H9 (cell line): ENCODE data around the gene MYCN. TPM values are rescaled to one million over a fixed set of nuclear protein-coding genes. Genes with fewer than 3 reads are reported as not detected.
"Not testable (repeated sequence)": the region's sequence is repeated elsewhere in the genome, so short reads cannot be mapped to it uniquely, and the experiment has no call there.

Experiments used
- DNase-seq: peaks from one replicate; pipeline ENCODE4 v3.0.0-alpha.2; 2017
- H2AFZ ChIP-seq: one replicate; pipeline ENCODE4 v1.6.1; 2013; ENCODE audit warnings: mild to moderate bottlenecking, low read length, control low read depth, moderate library complexity
- H2AK5ac ChIP-seq: 2 replicates; pipeline ENCODE4 v1.6.1; 2013; ENCODE audit warnings: low read length, control low read depth, mixed read lengths; ENCODE audit not compliant: insufficient read length
- H2BK120ac ChIP-seq: one replicate; pipeline ENCODE4 v1.6.1; 2013; ENCODE audit warnings: low read depth, mild to moderate bottlenecking, low read length, control low read depth, inconsistent platforms; ENCODE audit not compliant: poor library complexity, severe bottlenecking
- H2BK12ac ChIP-seq: 2 replicates; pipeline ENCODE4 v1.6.1; 2013; ENCODE audit warnings: low read length, control low read depth, mixed read lengths, low read depth; ENCODE audit not compliant: insufficient read length
- H2BK15ac ChIP-seq: 2 replicates; pipeline ENCODE4 v1.6.1; 2013; ENCODE audit warnings: low read depth, low read length, control low read depth
- H2BK20ac ChIP-seq: one replicate; pipeline ENCODE4 v1.6.1; 2013; ENCODE audit warnings: low read depth, mild to moderate bottlenecking, low read length, control low read depth, inconsistent platforms; ENCODE audit not compliant: poor library complexity, severe bottlenecking
- H2BK5ac ChIP-seq: 2 replicates; pipeline ENCODE4 v1.6.1; 2013; ENCODE audit warnings: low read length, control low read depth, mixed read lengths; ENCODE audit not compliant: insufficient read length
- H3K14ac ChIP-seq: 2 replicates; pipeline ENCODE4 v1.6.1; 2013; ENCODE audit warnings: low read length, control low read depth; ENCODE audit not compliant: insufficient read depth
- H3K18ac ChIP-seq: 2 replicates; pipeline ENCODE4 v1.6.1; 2013; ENCODE audit warnings: low read depth, mild to moderate bottlenecking, mixed read lengths, low read length, control low read depth; ENCODE audit not compliant: insufficient read length
- H3K23ac ChIP-seq: 2 replicates; pipeline ENCODE4 v1.6.1; 2013; ENCODE audit warnings: low read length, control low read depth, mixed read lengths, low read depth; ENCODE audit not compliant: insufficient read length
- H3K23me2 ChIP-seq: 2 replicates; pipeline ENCODE4 v1.6.1; 2013; ENCODE audit warnings: low read depth, mild to moderate bottlenecking, mixed read lengths, low read length, control low read depth; ENCODE audit not compliant: insufficient read length, poor library complexity, severe bottlenecking
- H3K27ac ChIP-seq: 2 replicates; pipeline ENCODE4 v1.5.1; 2013; ENCODE audit warnings: low read length, control low read depth, mixed read lengths, low read depth; ENCODE audit not compliant: insufficient read length
- H3K27me3 ChIP-seq: 2 replicates; pipeline ENCODE4 v1.6.1; 2013; ENCODE audit warnings: low read length, control low read depth, inconsistent platforms; ENCODE audit not compliant: insufficient read depth
- H3K4ac ChIP-seq: 2 replicates; pipeline ENCODE4 v1.6.1; 2013; ENCODE audit warnings: low read depth, mild to moderate bottlenecking, control low read depth, inconsistent platforms, low read length, moderate library complexity
- H3K4me1 ChIP-seq: 2 replicates; pipeline ENCODE4 v1.6.1; 2013; ENCODE audit warnings: low read length, control low read depth, inconsistent platforms; ENCODE audit not compliant: insufficient read depth
- H3K4me2 ChIP-seq: 2 replicates; pipeline ENCODE4 v1.6.1; 2013; ENCODE audit warnings: low read length, control low read depth, mixed read lengths; ENCODE audit not compliant: insufficient read length, insufficient read depth
- H3K56ac ChIP-seq: 2 replicates; pipeline ENCODE4 v1.6.1; 2013; ENCODE audit warnings: low read depth, mild to moderate bottlenecking, mixed read lengths, low read length, control low read depth; ENCODE audit not compliant: insufficient read length
- H3K79me1 ChIP-seq: 2 replicates; pipeline ENCODE4 v1.6.1; 2013; ENCODE audit warnings: low read depth, mild to moderate bottlenecking, moderate library complexity, low read length, control low read depth, inconsistent platforms; ENCODE audit not compliant: insufficient read depth, poor library complexity, severe bottlenecking
- H3K79me2 ChIP-seq: 2 replicates; pipeline ENCODE4 v1.6.1; 2013; ENCODE audit warnings: low read length, control low read depth, inconsistent platforms; ENCODE audit not compliant: insufficient read depth
- H3K9ac ChIP-seq: 2 replicates; pipeline ENCODE4 v1.6.1; 2013; ENCODE audit warnings: low read length, control low read depth, mixed read lengths; ENCODE audit not compliant: insufficient read length; ENCODE audit errors: extremely low read depth
- H3K9me3 ChIP-seq: one replicate; pipeline ENCODE4 v1.6.1; 2013; ENCODE audit warnings: low read depth, low read length, inconsistent platforms; ENCODE audit not compliant: control insufficient read depth
- H3T11ph ChIP-seq: one replicate; pipeline ENCODE4 v1.6.1; 2013; ENCODE audit warnings: mild to moderate bottlenecking, low read length, control low read depth, inconsistent platforms
- H4K20me1 ChIP-seq: one replicate; pipeline ENCODE4 v1.6.1; 2013; ENCODE audit not compliant: control insufficient read depth, insufficient read length, insufficient read depth
- H4K5ac ChIP-seq: 2 replicates; pipeline ENCODE4 v1.6.1; 2013; ENCODE audit warnings: low read depth, mild to moderate bottlenecking, mixed read lengths, low read length, control low read depth; ENCODE audit not compliant: insufficient read length
- H4K8ac ChIP-seq: replicated peaks from 2 replicates; pipeline ENCODE4 v1.6.1; 2013; ENCODE audit warnings: low read length, control low read depth, mixed read lengths, low read depth; ENCODE audit not compliant: insufficient read length
- H4K91ac ChIP-seq: 2 replicates; pipeline ENCODE4 v1.6.1; 2013; ENCODE audit warnings: low read depth, mild to moderate bottlenecking, moderate library complexity, mixed read lengths, low read length, control low read depth; ENCODE audit not compliant: insufficient read length
- H3K27ac Mint-ChIP-seq, 3 experiments: 2 replicates in 2 of 3; 3 replicates in 1 of 3; pipeline ENCODE4 v1.8.0; 2020 to 2021; ENCODE audit warnings: mixed read lengths in 3 of 3, mild to moderate bottlenecking in 1 of 3, moderate library complexity in 1 of 3
- H3K27me3 Mint-ChIP-seq: 2 replicates; pipeline ENCODE4 v1.8.0; 2021; ENCODE audit warnings: low read depth, mild to moderate bottlenecking, moderate library complexity, mixed read lengths
- H3K36me3 Mint-ChIP-seq, 3 experiments: 2 replicates in 2 of 3; 3 replicates in 1 of 3; pipeline ENCODE4 v1.8.0; 2020 to 2021; ENCODE audit warnings: low read depth in 3 of 3, mixed read lengths in 3 of 3; ENCODE audit not compliant: insufficient read depth in 1 of 3
- H3K4me1 Mint-ChIP-seq, 2 experiments: 2 replicates each; pipeline ENCODE4 v1.8.0; 2020; ENCODE audit warnings: mixed read lengths in 2 of 2
- H3K4me3 Mint-ChIP-seq, 2 experiments: 2 replicates in 1 of 2; 3 replicates in 1 of 2; pipeline ENCODE4 v1.8.0; 2020 to 2021; ENCODE audit warnings: mild to moderate bottlenecking in 2 of 2, mixed read lengths in 2 of 2, moderate library complexity in 1 of 2
- H3K9me3 Mint-ChIP-seq, 2 experiments: 2 replicates in 1 of 2; 3 replicates in 1 of 2; pipeline ENCODE4 v1.8.0; 2020; ENCODE audit warnings: mild to moderate bottlenecking in 2 of 2, mixed read lengths in 2 of 2, moderate library complexity in 1 of 2
- WGBS: extraction: QIAGEN DNeasy Blood & Tissue Kit; methylation state at CpG from one replicate; pipeline ENCODE4 v1.1.7; 2013; ENCODE audit warnings: missing lambda C conversion rate, low lambda C conversion rate, mixed read lengths; ENCODE audit not compliant: insufficient read length; ENCODE audit errors: extremely low coverage; 5-methylcytosine and 5-hydroxymethylcytosine counted together
- total RNA-seq: library from RNA; stranded (reverse); gene quantifications from 2 replicates; pipeline ENCODE4 v1.2.1, GENCODE V29; 2021
- TF ChIP-seq, protein P1 (sequence below): fragments of 200-600 bp; sonication (generic); conservative IDR thresholded peaks from 3 replicates; pipeline ENCODE4 v1.8.0; 2021; ENCODE audit warnings: antibody characterized with exemption, mild to moderate bottlenecking

The MYCN gene
- total RNA-seq, 1 experiment from 2014 or later = 100.0 TPM

DNA sequence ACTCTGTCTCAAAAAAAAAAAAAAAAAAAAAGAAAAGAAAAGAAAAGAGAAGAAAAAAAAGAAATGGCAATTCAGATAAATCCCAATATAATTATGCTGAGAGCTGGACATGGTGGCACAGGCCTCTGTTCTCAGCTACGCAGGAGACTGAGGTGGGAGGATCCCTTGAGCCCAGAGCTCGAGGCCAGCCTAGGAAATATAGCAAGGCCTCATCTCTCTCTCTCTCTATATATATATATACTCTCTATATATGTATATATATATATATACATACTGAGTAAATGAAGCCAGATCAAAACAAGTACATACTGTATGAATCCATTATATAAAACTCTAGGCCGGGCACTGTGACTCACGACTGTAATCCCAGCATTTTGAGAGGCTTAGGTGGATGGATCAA is 30.6 kb upstream of the MYCN start:
- H3K56ac ChIP-seq = no peak overlapping the region

DNA sequence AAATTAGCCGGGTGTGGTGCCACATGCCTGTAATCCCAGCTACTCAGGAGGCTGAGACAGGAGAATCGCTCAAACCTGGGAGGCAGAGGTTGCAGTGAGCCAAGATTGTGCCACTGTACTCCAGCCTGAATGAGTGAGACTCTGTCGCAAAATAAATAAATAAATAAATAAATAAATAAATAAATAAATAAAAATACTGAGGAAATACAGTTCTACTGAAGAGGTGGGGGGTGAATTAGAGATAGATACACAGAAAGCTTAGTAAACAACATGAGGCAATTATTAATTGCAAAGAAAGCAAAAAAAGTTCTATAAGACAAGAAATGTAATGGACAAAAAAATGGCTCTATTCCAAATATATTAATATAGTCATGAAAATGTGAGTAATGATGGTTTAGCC is 29.1 kb upstream of the MYCN start:
- H3K36me3 Mint-ChIP-seq, H3K14ac ChIP-seq, H2BK120ac ChIP-seq, H2AFZ ChIP-seq, H3K27me3 Mint-ChIP-seq, H2BK12ac ChIP-seq, H4K20me1 ChIP-seq, H3K9ac ChIP-seq, H3K56ac ChIP-seq, H2BK15ac ChIP-seq, H3K79me2 ChIP-seq, H2BK5ac ChIP-seq, H3K23ac ChIP-seq, H3K4ac ChIP-seq, H3K4me3 Mint-ChIP-seq, H3K9me3 ChIP-seq, H3K27ac Mint-ChIP-seq, H4K91ac ChIP-seq, H4K5ac ChIP-seq, H4K8ac ChIP-seq, H2BK20ac ChIP-seq, H3K27ac ChIP-seq, H3K18ac ChIP-seq, DNase-seq, H3K4me1 Mint-ChIP-seq, H3K4me1 ChIP-seq, H3T11ph ChIP-seq, H3K27me3 ChIP-seq, H3K9me3 Mint-ChIP-seq, H2AK5ac ChIP-seq, H3K4me2 ChIP-seq, H3K23me2 ChIP-seq, H3K79me1 ChIP-seq: not testable (repeated sequence)
- WGBS = no CpG with 5 or more reads among the region's 3 CpGs

More for the DNA sequence above, 30.6 kb upstream of the MYCN start:
- no peak overlapping the region for H3K23ac ChIP-seq
- H3T11ph ChIP-seq = no peak overlapping the region
- no peak overlapping the region for H2BK12ac ChIP-seq
- H2BK20ac ChIP-seq = no peak overlapping the region
- no peak overlapping the region for H3K9ac ChIP-seq
- H3K27ac ChIP-seq = no peak overlapping the region
- Mint-ChIP-seq H3K4me3 (no peak overlapping the region), H3K27ac (no peak overlapping the region), H3K9me3 (peaks cover 0 to 2% of the 10 kb centered on the region in 2 experiments; a peak in 1 of 5 replicates), H3K36me3 (no peaks in the 10 kb centered on the region), H3K4me1 (peaks cover 2 to 3% of the 10 kb centered on the region in 2 experiments; a peak in 1 of 4 replicates), H3K27me3 (peaks cover 3% of the 10 kb centered on the region)
- H3K4me2 ChIP-seq = no peak overlapping the region
- H2BK120ac ChIP-seq = no peak overlapping the region
- no peak overlapping the region for H3K18ac ChIP-seq
- no peaks in the 10 kb centered on the region for H3K9me3 ChIP-seq
- no peaks in the 10 kb centered on the region for H3K79me2 ChIP-seq
- TF ChIP-seq, protein P1, sequence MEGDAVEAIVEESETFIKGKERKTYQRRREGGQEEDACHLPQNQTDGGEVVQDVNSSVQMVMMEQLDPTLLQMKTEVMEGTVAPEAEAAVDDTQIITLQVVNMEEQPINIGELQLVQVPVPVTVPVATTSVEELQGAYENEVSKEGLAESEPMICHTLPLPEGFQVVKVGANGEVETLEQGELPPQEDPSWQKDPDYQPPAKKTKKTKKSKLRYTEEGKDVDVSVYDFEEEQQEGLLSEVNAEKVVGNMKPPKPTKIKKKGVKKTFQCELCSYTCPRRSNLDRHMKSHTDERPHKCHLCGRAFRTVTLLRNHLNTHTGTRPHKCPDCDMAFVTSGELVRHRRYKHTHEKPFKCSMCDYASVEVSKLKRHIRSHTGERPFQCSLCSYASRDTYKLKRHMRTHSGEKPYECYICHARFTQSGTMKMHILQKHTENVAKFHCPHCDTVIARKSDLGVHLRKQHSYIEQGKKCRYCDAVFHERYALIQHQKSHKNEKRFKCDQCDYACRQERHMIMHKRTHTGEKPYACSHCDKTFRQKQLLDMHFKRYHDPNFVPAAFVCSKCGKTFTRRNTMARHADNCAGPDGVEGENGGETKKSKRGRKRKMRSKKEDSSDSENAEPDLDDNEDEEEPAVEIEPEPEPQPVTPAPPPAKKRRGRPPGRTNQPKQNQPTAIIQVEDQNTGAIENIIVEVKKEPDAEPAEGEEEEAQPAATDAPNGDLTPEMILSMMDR = no peak
- no peak overlapping the region for H3K4ac ChIP-seq
- H4K20me1 ChIP-seq = no peaks in the 10 kb centered on the region
- H3K27me3 ChIP-seq = no peaks in the 10 kb centered on the region
- H4K5ac ChIP-seq = no peak overlapping the region
- no peaks in the 10 kb centered on the region for H3K4me1 ChIP-seq
- no peak overlapping the region for H3K14ac ChIP-seq
- no peaks in the 10 kb centered on the region for H3K23me2 ChIP-seq
- no peak overlapping the region for H2AK5ac ChIP-seq
- no peak overlapping the region for H2BK5ac ChIP-seq
- H4K8ac ChIP-seq = no peak overlapping the region
- no peaks in the 10 kb centered on the region for H3K79me1 ChIP-seq
- H2BK15ac ChIP-seq = no peak overlapping the region
- DNase-seq = no peak
- H2AFZ ChIP-seq = no peak overlapping the region
- no CpG with 5 or more reads among the region's 4 CpGs for WGBS
- no peak overlapping the region for H4K91ac ChIP-seq
